HG03135 (cell line): Measurements from ENCODE around the gene ODC1.

Source experiments
- ATAC-seq: cut with Tn5 transposase; IDR thresholded peaks from one replicate; pipeline ENCODE4 v1.9.1; 2021; ENCODE audit warnings: mild to moderate bottlenecking, moderate library complexity; ENCODE audit not compliant: unreplicated experiment

The ODC1 gene

GRCh38 chr2:10417551-10418335 lies 30.4 kb downstream of the ODC1 start:
- no peak for ATAC-seq

DNA sequence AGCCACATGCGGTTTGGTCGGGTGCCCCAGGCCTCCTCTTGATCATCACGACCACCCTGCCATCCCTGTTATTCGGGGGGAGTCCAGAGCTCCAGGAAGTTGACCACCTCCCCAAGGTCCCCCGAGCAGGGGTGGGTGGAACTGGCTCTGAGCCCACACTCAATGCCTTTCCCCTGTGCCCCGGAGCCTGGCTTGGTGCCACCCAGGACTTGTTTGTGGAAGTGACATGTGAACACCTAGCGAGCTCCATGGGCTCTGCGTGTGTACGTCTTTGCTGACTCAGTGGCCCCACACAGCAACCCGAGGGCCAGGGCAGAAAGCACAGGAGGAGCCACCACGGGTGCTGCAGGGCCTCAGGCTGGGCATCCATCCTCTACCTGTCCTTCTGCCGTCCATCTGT lies 32.5 kb downstream of the ODC1 start:
- ATAC-seq = no peak

GRCh38 chr2:10415048-10415447 lies 33.1 kb downstream of the ODC1 start:
- ATAC-seq = no peak

- no peak for ATAC-seq
These were observed 33.5 kb downstream of the ODC1 start for GRCh38 chr2:10414591-10414990.

- ATAC-seq = no peak
These were observed 34.1 kb downstream of the ODC1 start for GRCh38 chr2:10413991-10414451.

GRCh38 chr2:10413503-10413902 lies 34.6 kb downstream of the ODC1 start:
- no peak for ATAC-seq

GRCh38 chr2:10412380-10412779 lies 35.7 kb downstream of the ODC1 start:
- ATAC-seq = peak; percentile 21

- no peak for ATAC-seq
These were observed 36.6 kb downstream of the ODC1 start for GRCh38 chr2:10411557-10411956.

GRCh38 chr2:10410823-10411437 lies 37.2 kb downstream of the ODC1 start:
- no peak for ATAC-seq

DNA sequence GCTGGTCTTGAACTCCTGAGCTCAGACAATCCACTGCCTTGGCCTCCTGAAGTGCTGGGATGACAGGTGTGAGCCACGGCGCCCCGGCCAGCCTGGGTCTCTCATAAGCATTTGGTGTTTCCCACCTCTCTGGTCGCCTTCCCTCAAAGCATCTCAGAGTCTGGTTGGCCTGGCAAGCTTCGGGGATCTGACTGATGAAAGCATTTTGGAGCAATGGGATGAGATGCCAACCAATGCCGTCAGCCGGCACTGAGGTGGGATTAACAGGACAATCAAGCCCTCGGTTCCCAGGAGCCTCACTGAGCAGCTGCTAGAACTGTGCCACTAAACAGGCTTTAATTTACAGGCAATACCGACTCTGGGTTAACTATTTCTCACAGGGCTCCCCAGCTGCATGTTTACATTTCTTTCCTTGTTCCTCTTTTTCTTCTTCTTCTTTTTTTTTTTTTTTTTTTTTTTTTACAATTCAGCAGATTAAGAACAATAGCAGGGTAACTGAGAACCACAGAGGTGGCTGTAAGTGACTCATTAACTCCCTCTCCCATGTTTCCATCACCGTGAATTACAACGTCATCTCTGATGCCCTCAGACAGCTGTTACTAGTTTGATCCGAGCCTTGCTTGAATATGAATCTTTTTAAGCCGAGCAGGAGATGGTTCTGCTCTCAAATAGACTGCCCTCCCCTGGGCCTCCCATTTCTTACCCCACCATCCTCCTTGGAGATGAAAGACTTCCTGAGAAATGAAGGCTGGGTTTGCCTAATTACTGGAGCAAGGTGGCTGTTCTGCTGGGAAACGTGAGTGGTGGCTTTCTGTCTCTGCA lies 37.9 kb downstream of the ODC1 start:
- peak; percentile 73 for ATAC-seq

- ATAC-seq = peak; percentile 43
These were observed 39.2 kb downstream of the ODC1 start for GRCh38 chr2:10408649-10409579.

DNA sequence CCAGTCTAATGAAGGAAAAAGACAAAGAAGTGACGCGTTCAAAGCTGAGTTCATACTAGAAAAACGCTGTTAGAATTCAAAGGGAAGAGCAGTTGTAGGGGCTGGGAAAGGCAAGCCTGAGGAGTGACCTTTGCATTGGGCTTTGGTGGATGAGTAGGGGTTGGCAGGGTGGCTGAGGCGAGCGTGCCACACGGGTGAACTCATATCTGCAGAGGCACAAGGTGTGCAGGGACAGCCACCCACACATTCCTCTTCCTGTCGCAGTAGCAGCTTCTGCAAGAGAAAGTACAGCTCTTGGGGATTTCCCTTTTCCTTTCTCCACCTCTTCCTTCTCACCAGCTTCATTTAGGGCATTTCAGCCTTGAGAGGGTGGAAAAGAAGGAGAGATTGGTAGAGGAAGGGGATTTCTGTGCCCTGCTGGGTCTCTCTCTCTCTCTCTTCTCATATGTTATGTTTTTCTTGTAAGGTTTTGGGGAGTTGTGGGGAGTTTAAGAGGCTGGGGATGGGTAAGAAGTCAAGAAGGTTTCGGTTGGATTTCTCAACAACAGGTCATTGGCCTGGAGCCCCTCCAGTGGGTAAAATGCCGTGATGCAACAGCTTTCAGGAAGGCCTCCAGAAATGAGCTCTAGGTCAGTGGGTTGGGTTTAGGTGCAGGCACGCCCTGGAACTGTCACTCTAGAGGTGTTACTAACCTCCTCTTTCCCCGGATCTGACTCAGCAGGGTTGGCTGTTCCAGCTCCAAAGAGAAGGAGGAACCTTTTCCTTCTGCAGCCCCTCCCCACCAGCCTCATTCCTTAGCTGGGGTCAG lies 40.1 kb downstream of the ODC1 start:
- no peak for ATAC-seq

DNA sequence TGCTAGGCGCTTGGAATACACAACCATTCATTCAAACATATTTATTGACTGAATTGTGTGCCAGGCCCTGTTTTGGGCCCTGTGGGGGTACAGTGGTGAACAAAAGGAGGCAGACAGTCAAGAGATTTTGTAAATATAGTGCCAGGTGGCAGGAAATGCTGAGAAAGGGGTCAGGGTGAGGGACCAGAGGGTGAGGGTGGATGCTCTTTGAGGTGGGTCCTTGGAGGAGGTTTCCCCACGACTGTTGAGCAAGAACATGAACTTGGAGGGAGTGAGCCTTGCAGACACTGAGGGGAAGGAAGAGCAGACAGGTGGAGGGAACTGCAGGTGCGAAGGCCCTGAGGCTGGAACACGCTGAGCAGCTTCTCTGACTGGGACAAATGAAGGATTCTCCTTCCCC lies 40.7 kb downstream of the ODC1 start:
- ATAC-seq = no peak

- ATAC-seq = no peak
These were observed 41.5 kb downstream of the ODC1 start for GRCh38 chr2:10406491-10407188.

DNA sequence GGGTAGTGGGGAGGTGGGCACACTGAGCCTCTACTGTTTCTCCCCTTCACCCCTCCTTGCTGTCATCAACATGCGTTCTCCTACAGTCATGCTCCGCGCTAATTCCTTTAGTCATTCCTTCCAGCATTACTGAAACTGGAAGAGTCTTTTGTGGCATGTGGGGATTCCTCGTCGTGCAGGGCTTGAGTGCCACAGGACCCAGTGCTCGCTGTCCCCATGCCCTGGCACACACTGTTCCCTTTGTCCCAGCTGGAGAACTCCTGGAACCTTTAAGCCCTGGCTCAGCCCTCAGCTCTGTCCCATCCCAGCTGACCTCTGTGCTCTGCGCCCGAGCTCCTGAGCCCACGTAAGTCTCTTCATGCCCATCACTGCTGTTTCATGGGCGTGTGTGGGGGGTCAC lies 42.1 kb downstream of the ODC1 start:
- no peak for ATAC-seq

GRCh38 chr2:10405448-10405847 lies 42.7 kb downstream of the ODC1 start:
- ATAC-seq = no peak

DNA sequence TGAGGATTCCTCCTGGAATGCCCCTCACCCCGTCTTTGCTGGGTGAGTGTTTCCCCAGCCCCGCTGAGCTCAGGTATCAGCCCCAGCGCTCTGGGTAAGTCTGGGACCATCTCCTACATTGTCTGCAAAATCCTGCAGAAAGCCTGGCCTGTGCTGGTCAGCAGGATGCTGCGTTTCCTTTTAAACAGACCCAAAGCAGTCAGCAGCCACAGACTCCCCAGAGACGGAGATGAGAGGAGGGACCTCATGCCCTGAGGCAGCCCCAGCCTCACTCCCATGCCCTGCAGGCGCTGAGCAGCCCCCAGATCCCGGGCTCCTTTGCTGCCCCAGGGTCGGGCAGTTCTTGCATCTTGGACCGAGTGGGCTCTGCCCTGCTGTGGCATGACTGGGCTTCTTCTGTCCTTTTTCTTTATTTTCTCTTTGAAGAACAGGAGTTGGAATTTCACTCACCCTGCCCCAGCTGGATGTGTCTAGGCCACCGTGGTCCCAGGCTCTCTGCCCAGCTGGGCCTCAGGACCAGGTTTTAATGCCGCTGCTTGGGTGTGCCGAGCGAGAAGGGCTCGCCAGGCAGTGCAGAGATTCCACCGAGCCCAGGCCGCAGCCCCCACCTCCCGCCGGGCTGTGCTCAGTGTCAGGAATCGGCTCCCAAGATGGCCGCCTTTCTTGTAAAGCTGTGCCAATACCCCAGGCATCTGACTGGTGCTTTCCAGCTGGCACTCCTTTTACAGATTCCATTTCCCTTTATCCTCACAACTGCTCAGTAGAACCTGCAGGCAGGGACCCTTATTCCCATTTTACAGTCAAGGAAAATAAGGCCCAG lies 43.6 kb downstream of the ODC1 start:
- no peak for ATAC-seq

DNA sequence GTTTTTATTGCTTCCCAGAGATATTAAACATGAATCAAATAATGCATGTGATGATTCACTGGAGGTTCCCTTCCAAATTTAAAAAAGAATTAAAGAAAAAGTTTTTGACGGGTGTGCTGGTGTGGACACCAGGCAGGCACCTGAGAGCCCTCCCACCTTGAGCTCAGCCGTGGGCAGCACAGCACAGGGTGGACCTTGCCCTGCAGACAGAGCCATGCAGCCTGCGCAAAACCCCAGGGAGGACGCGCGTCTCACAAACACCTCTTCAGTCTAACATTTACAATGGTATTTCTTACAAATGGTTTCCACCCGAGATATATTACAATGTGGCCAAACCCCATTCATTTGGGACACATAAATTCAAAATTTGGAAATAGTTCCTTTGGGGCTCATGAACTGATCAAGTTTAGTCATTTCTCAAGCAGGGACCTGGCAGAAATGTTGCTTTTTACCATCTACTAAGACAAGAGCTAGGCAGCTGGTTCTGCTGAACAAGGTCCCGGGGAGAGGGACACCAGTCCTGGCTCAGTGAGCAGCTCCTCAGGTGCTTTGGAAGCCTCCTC lies 45.4 kb downstream of the ODC1 start:
- ATAC-seq = no peak
